ENCODE data around the gene C1orf74.
A peak's percentile ranks its signal among the peaks of the same experiment; 100 is the strongest.

The C1orf74 gene

DNA sequence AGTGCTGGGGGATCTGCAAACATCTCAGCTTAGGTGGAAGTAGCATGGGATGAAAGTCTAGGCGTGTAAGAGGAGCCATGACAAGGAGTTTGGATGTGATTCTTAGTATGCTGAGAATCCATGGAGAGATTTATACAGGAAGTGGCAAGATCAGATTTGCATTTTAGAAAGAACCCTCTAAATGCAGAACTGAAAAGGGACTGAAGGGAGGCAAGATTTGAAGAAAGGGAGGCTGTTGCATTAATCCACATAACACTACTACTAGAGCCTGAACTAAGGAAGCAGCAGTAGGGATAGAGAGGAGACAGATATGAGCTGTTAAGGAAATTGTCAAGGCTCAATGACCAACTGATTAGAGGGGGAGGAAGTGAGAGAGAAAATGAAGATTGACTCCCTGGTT is 9.8 kb downstream of the C1orf74 start:
- peaks cover 75% of the 10 kb centered on the region for H3K36me3 ChIP-seq
- H3K4me3 ChIP-seq (ENCODE audit: low read depth in 1 of 2, low read length in 1 of 2), result no peak overlapping the region
- H3K4me1 ChIP-seq (ENCODE audit: control insufficient read depth in 1 of 2, insufficient read depth in 1 of 2, low read depth in 1 of 2, low read length in 1 of 2), result peaks cover 10 to 15% of the 10 kb centered on the region in 2 experiments

DNA sequence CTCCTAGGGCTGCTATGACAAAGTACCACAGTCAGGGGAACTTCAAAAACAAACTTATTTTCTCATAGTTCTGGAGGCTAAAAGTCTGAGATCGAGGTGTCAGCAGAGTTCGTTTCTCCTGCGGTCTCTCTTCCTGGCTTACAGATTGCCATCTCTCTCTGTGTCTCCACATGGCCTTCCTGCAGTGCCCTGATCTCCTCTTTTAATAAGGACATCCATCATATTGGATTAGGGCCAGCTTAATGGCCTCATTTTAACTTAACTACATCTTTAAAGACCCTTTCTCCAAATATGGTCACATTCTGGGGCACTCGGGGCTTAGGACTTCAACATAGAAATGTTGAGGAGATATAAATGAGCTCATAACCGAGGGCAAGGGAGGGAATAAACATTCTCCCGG is 12.2 kb downstream of the C1orf74 start:
- no peak overlapping the region for H3K4me3 ChIP-seq (ENCODE audit: low read depth in 1 of 2, low read length in 1 of 2)
- H3K4me1 ChIP-seq (ENCODE audit: control insufficient read depth in 1 of 2, insufficient read depth in 1 of 2, low read depth in 1 of 2, low read length in 1 of 2), result peaks cover 35 to 39% of the 10 kb centered on the region in 2 experiments
- TF ChIP-seq, protein P1, sequence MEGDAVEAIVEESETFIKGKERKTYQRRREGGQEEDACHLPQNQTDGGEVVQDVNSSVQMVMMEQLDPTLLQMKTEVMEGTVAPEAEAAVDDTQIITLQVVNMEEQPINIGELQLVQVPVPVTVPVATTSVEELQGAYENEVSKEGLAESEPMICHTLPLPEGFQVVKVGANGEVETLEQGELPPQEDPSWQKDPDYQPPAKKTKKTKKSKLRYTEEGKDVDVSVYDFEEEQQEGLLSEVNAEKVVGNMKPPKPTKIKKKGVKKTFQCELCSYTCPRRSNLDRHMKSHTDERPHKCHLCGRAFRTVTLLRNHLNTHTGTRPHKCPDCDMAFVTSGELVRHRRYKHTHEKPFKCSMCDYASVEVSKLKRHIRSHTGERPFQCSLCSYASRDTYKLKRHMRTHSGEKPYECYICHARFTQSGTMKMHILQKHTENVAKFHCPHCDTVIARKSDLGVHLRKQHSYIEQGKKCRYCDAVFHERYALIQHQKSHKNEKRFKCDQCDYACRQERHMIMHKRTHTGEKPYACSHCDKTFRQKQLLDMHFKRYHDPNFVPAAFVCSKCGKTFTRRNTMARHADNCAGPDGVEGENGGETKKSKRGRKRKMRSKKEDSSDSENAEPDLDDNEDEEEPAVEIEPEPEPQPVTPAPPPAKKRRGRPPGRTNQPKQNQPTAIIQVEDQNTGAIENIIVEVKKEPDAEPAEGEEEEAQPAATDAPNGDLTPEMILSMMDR (IDR thresholded peaks at IDR 0.05), result no peak
- peak overlapping the region; percentile 46 for H3K27ac ChIP-seq
- H3K36me3 ChIP-seq, result peaks cover 53% of the 10 kb centered on the region
- no peaks in the 10 kb centered on the region for H3K9me3 ChIP-seq
- no peaks in the 10 kb centered on the region for H3K27me3 ChIP-seq

More for the DNA sequence above, 9.8 kb downstream of the C1orf74 start:
- H3K9me3 ChIP-seq, result no peaks in the 10 kb centered on the region
- H3K27ac ChIP-seq, result peak overlapping the region; percentile 46
- H3K27me3 ChIP-seq, result no peaks in the 10 kb centered on the region
- TF ChIP-seq, protein P1 (IDR thresholded peaks at IDR 0.05), result no peak

DNA sequence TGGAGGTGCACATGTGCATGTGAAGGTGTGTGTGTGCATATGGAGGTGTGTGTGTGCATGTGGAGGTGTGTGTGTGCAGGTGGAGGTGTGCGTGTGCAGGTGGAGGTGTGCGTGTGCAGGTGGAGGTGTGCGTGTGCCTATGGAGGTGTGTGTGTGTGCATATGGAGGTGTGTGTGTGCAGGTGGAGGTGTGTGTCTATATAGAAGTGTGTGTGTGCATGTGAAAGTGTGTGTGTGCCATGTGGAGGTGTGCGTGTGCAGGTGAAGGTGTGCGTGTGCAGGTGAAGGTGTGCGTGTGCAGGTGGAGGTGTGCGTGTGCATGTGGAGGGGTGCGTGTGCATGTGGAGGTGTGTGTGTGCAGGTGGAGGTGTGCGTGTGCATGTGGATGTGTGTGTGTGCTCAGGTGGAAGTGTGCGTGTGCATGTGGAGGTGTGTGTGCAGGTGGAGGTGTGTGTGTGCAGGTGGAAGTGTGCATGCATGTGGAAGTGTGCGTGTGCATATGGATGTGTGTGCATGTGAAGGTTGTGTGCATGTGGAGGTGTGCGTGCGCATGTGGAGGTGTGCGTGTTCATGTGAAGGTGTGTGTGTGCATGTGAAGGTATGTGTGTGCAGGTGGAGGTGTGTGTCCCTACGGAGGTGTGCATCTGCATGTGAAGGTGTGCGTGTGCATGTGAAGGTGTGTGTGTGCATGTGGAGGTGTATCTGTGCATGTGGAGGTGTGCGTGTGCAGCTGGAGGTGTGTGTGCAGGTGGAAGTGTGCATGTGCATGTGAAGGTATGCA is 13.5 kb downstream of the C1orf74 start:
- Histone ChIP-seq H3K27me3 (no peaks in the 10 kb centered on the region), H3K9me3 (no peaks in the 10 kb centered on the region), H3K36me3 (peaks cover 42% of the 10 kb centered on the region), H3K27ac (no peak overlapping the region), H3K4me3 (ENCODE audit: low read depth in 1 of 2, low read length in 1 of 2) (no peak overlapping the region), H3K4me1 (ENCODE audit: control insufficient read depth in 1 of 2, insufficient read depth in 1 of 2, low read depth in 1 of 2, low read length in 1 of 2) (peaks cover 48 to 52% of the 10 kb centered on the region in 2 experiments)
- TF ChIP-seq, protein P1 (IDR thresholded peaks at IDR 0.05), result no peak

DNA sequence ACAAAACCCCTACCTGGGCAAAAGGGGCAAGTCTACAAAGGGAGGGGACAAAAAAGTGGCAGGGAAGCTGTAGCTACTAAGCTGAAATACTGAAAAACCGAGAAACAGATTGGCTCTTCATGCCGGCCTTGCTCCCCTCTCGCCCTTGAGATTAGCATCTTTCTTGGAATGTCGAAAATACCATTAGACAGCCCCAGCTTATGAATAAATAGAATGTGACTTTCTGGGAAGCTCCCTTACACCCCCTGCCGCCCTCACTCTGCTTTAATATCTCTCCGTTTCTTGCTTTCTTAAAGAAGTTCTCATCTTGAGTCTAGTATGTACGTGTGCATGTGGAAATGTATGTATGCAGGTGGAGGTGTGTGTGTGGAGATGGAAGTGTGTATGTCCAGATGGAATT is 14.4 kb downstream of the C1orf74 start:
- H3K4me3 ChIP-seq (ENCODE audit: low read depth in 1 of 2, low read length in 1 of 2), result peak overlapping the region; percentile 41 to 45
- peaks cover 37% of the 10 kb centered on the region for H3K36me3 ChIP-seq
- peak overlapping the region; percentile 98 for H3K27ac ChIP-seq
- H3K27me3 ChIP-seq, result no peaks in the 10 kb centered on the region
- TF ChIP-seq, protein P1 (IDR thresholded peaks at IDR 0.05), result no peak
- H3K4me1 ChIP-seq (ENCODE audit: control insufficient read depth in 1 of 2, insufficient read depth in 1 of 2, low read depth in 1 of 2, low read length in 1 of 2), result peaks cover 56 to 61% of the 10 kb centered on the region in 2 experiments
- no peaks in the 10 kb centered on the region for H3K9me3 ChIP-seq

GRCh38 chr1:209769171-209769904 is 15.0 kb downstream of the C1orf74 start:
- Histone ChIP-seq H3K4me1 (ENCODE audit: control insufficient read depth in 1 of 2, insufficient read depth in 1 of 2, low read depth in 1 of 2, low read length in 1 of 2) (peaks cover 63 to 65% of the 10 kb centered on the region in 2 experiments), H3K4me3 (ENCODE audit: low read depth in 1 of 2, low read length in 1 of 2) (peak overlapping the region; percentile 41 to 45), H3K27me3 (no peaks in the 10 kb centered on the region), H3K27ac (peak overlapping the region; percentile 98), H3K9me3 (no peaks in the 10 kb centered on the region), H3K36me3 (peaks cover 37% of the 10 kb centered on the region)
- TF ChIP-seq, protein P1 (IDR thresholded peaks at IDR 0.05), result no peak

Data from neutrophil (primary cell).